HUES48 (cell line): ENCODE data around the gene MESP2.

Experiments used
- H3K27ac ChIP-seq: one replicate; pipeline ENCODE4 v1.7.0; 2013; ENCODE audit warnings: low read depth, low read length, inconsistent platforms
- H3K27me3 ChIP-seq: 2 replicates; pipeline ENCODE4 v1.6.1; 2013; ENCODE audit warnings: mild to moderate bottlenecking, low read length; ENCODE audit not compliant: control insufficient read depth, insufficient read depth
- H3K36me3 ChIP-seq: 2 replicates; pipeline ENCODE4 v1.6.1; 2013; ENCODE audit warnings: low read length; ENCODE audit not compliant: control insufficient read depth, insufficient read depth
- H3K4me1 ChIP-seq: 2 replicates; pipeline ENCODE4 v1.6.1; 2013; ENCODE audit warnings: mild to moderate bottlenecking, low read length; ENCODE audit not compliant: control insufficient read depth, insufficient read depth
- H3K4me3 ChIP-seq: 2 replicates; pipeline ENCODE4 v1.5.1; 2013; ENCODE audit warnings: mild to moderate bottlenecking, low read depth, low read length
- H3K9ac ChIP-seq: 2 replicates; pipeline ENCODE4 v1.6.1; 2013; ENCODE audit warnings: mild to moderate bottlenecking, low read depth, low read length, moderate library complexity
- H3K9me3 ChIP-seq: 2 replicates; pipeline ENCODE4 v1.6.1; 2013; ENCODE audit warnings: low read length; ENCODE audit not compliant: control insufficient read depth, insufficient read depth

Gene MESP2

DNA sequence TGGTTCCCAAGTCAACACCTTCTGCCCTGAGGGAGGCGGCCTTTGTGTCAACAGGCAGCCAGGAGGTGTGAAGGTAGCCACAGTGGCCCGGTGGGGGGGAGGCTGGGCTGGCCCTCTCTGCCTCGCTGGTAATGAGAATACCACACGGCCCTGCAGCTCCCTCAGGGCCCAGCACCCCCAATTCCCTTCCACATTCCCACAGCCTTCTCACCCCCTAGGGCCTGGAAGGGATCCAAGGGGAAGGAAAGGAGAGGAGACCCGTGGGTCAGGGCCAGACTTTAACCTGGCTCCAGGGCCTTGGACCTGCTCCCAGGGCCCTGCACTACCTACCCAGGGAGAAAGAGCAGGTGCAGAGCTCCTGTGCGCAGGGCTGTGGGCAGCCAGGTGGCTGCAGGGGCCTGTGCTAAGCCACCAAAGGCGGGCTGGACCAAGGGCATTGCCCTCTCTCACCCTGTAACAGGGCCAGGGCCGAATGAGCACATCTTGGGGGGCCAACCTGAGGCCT, 8.7 kb upstream of the MESP2 start:
- Histone ChIP-seq H3K27ac (no peak overlapping the region), H3K36me3 (no peaks in the 10 kb centered on the region), H3K9ac (no peak overlapping the region), H3K9me3 (no peaks in the 10 kb centered on the region), H3K4me3 (no peak overlapping the region), H3K27me3 (no peaks in the 10 kb centered on the region), H3K4me1 (no peaks in the 10 kb centered on the region)

DNA sequence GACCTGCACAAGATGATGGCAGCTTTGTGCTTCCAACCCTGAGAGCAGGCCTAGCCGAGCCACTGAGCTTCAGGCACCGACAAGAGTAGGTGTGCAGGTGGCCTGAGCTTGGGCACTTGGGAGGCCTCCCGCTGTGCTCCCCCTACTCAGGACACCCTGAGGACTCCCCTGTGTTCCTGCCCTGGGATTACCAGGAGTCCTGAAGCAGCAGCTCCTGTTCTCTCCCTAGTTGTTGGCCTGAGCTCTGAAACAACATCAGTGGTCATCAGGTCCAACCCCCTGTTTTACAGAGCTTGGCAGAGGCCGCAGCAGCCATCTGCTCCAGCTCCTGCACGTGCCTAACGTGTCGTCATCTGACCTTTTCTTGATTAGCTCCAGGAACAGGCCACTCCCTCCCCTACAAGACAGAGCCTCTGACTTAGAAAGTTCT, 8.0 kb upstream of the MESP2 start:
- no peaks in the 10 kb centered on the region for H3K36me3 ChIP-seq
- H3K4me3 ChIP-seq, result no peak overlapping the region
- no peaks in the 10 kb centered on the region for H3K4me1 ChIP-seq
- H3K27me3 ChIP-seq, result no peaks in the 10 kb centered on the region
- no peak overlapping the region for H3K27ac ChIP-seq
- H3K9me3 ChIP-seq, result no peaks in the 10 kb centered on the region
- H3K9ac ChIP-seq, result no peak overlapping the region

GRCh38 chr15:89769366-89769765, 6.8 kb upstream of the MESP2 start:
- no peaks in the 10 kb centered on the region for H3K9me3 ChIP-seq
- H3K27me3 ChIP-seq, result peaks cover 4% of the 10 kb centered on the region; the same call in 1 of the 2 replicates
- no peaks in the 10 kb centered on the region for H3K36me3 ChIP-seq
- no peak overlapping the region for H3K4me3 ChIP-seq
- no peak overlapping the region for H3K27ac ChIP-seq
- H3K9ac ChIP-seq, result no peak overlapping the region
- H3K4me1 ChIP-seq, result no peaks in the 10 kb centered on the region

GRCh38 chr15:89770041-89770440, 6.1 kb upstream of the MESP2 start:
- Histone ChIP-seq H3K27ac (no peak overlapping the region), H3K4me3 (no peak overlapping the region), H3K9me3 (no peaks in the 10 kb centered on the region), H3K9ac (no peak overlapping the region), H3K4me1 (no peaks in the 10 kb centered on the region), H3K27me3 (peaks cover 6% of the 10 kb centered on the region; the same call in 1 of the 2 replicates), H3K36me3 (no peaks in the 10 kb centered on the region)

- Histone ChIP-seq H3K27ac (no peak overlapping the region), H3K27me3 (peaks cover 34% of the 10 kb centered on the region), H3K36me3 (no peaks in the 10 kb centered on the region), H3K9me3 (no peaks in the 10 kb centered on the region), H3K9ac (no peak overlapping the region), H3K4me1 (no peaks in the 10 kb centered on the region), H3K4me3 (no peak overlapping the region)
Observed at GRCh38 chr15:89772932-89773583, 3.1 kb upstream of the MESP2 start.

DNA sequence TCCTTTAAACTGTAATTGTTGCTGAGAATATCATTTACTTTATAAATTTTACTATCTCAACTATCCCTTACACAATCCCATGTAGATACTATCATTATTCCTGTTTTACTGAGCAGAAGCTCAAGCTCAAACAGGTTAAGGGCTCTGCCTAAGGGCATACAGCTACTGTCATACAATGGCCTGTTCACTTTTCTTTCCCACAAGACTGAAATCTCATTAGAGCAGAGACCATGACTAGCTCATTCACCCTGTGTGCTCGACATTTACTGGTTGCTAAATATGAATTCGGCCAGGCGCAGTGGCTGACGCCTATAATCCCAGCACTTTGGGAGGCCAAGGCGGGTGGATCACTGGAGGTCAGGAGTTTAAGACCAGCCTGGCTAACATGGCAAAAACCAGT, 1.6 kb upstream of the MESP2 start:
- no peak overlapping the region for H3K4me3 ChIP-seq
- no peaks in the 10 kb centered on the region for H3K4me1 ChIP-seq
- H3K36me3 ChIP-seq, result no peaks in the 10 kb centered on the region
- H3K27ac ChIP-seq, result no peak overlapping the region
- peaks cover 34% of the 10 kb centered on the region for H3K27me3 ChIP-seq
- H3K9ac ChIP-seq, result no peak overlapping the region
- no peaks in the 10 kb centered on the region for H3K9me3 ChIP-seq

DNA sequence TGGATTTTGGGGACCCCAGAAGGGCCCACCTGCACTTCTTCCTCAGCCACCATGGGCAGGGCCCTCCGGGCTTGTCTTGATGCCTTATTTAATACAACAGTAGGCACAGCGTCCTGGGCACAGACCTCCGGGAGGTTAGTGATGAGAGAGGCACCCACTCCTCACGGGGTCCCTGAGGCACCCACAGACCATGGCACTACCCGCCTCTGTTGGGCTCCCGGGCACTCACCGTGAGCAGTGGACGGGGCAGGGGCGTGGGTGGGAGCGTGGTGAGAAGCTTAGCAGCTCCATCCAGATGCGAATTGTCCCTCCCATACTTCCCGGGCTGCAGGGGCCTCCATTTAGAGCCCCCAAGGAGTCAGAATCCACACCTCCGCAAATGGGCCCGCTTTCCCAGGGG, 317 bp upstream of the MESP2 start:
- H3K9me3 ChIP-seq, result no peaks in the 10 kb centered on the region
- no peak overlapping the region for H3K9ac ChIP-seq
- H3K4me3 ChIP-seq, result no peak overlapping the region
- no peaks in the 10 kb centered on the region for H3K36me3 ChIP-seq
- peaks cover 37% of the 10 kb centered on the region for H3K27me3 ChIP-seq
- H3K27ac ChIP-seq, result no peak overlapping the region
- no peaks in the 10 kb centered on the region for H3K4me1 ChIP-seq

GRCh38 chr15:89777073-89777751, 1.1 kb downstream of the MESP2 start:
- Histone ChIP-seq H3K9me3 (no peaks in the 10 kb centered on the region), H3K27me3 (peaks cover 38% of the 10 kb centered on the region), H3K4me1 (no peaks in the 10 kb centered on the region), H3K4me3 (peak overlapping the region; percentile 48; the same call in 1 of the 2 replicates), H3K27ac (no peak overlapping the region), H3K9ac (no peak overlapping the region), H3K36me3 (no peaks in the 10 kb centered on the region)

DNA sequence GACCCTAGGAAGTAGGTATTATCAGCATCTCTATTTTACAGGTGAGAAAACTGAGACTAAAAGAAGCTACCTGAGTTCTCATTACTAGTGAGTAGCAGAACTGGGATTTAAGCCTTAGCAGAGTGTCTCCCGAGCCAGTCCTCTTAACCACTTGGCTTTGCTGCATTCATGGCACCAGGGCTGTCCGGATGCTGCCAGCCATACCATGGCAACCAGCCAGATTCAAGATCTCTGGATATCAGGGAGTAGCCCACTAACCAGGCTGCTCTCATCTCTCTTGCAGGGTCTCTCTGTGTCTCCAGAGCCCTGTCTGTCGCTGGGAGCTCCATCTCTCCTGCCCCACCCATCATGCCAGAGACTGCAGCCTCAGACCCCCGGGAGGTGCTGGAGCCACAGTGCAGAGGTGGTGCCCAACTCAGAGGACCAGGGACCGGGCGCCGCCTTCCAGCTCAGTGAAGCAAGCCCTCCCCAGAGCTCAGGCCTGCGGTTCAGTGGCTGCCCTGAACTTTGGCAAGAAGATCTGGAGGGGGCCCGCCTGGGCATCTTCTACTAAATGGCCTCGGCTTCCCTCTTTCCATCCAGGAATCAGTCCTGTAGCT, 1.7 kb downstream of the MESP2 start:
- Histone ChIP-seq H3K4me3 (no peak overlapping the region), H3K9ac (no peak overlapping the region), H3K36me3 (no peaks in the 10 kb centered on the region), H3K4me1 (peaks cover under 1% of the 10 kb centered on the region; the same call in 1 of the 2 replicates), H3K27me3 (peaks cover 38% of the 10 kb centered on the region), H3K9me3 (no peaks in the 10 kb centered on the region), H3K27ac (no peak overlapping the region)

DNA sequence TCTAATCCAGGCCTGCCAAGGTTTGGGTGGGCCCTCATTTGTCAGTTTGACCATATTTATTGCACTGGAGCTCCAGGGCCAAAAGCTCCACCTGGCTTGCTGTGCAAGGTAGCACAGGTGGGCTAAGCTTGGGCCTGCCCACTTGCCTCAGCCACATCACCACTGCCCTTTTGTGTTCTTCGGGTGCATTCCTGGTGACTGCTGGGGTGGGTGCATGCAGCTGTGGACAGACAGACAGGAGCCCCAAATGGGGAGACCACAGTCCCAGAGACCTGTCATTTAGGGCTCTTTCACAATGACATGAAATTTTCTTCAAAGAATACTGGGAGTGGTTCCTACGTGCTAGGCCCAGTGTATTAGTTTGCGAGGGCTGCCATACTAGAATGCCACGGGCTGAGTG, 2.7 kb downstream of the MESP2 start:
- no peaks in the 10 kb centered on the region for H3K36me3 ChIP-seq
- no peak overlapping the region for H3K4me3 ChIP-seq
- no peak overlapping the region for H3K27ac ChIP-seq
- H3K27me3 ChIP-seq, result peaks cover 38% of the 10 kb centered on the region
- H3K9ac ChIP-seq, result no peak overlapping the region
- H3K9me3 ChIP-seq, result no peaks in the 10 kb centered on the region
- H3K4me1 ChIP-seq, result peaks cover 10% of the 10 kb centered on the region

DNA sequence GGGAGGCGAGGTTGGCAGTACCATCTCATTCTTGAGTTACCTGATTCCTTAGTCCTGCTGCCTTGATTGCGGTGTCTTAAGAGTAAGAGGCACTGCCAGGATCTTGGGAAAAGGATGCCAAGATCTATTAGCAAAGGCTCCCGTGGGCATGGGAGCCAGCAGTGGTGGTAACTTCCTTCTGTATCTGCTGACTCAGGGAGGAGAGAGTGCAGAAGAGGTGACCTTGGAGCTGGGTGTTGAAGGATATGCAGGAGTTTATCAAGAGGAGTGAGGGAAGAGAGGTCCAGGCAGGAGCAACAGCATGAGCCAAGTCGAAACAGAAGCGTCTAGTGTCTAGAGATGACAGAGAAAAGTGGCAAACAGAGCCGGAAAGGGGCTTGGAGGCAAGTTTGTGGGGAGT, 4.5 kb downstream of the MESP2 start:
- Histone ChIP-seq H3K4me3 (no peak overlapping the region), H3K4me1 (peaks cover 17% of the 10 kb centered on the region), H3K27ac (no peak overlapping the region), H3K9ac (no peak overlapping the region), H3K9me3 (no peaks in the 10 kb centered on the region), H3K27me3 (peaks cover 27% of the 10 kb centered on the region), H3K36me3 (no peaks in the 10 kb centered on the region)
